Measurements from ENCODE around the gene SMCO2.

Gene SMCO2

GRCh38 chr12:27498149-27498548 is 51.6 kb downstream of the SMCO2 start:
- TF ChIP-seq CTCF (IDR thresholded peaks at IDR 0.05; ENCODE audit: low read depth, low read length), result no peak
- no peak for DNase-seq (ENCODE audit: extremely low read depth, low read depth)

- no peak for DNase-seq (ENCODE audit: extremely low read depth, low read depth)
- no peak for TF ChIP-seq CTCF (IDR thresholded peaks at IDR 0.05; ENCODE audit: low read depth, low read length)
Measured at GRCh38 chr12:27498761-27499160, 52.2 kb downstream of the SMCO2 start.

- no peak for TF ChIP-seq CTCF (IDR thresholded peaks at IDR 0.05; ENCODE audit: low read depth, low read length)
- DNase-seq (ENCODE audit: extremely low read depth, low read depth), result no peak
Measured at GRCh38 chr12:27499377-27499776, 52.8 kb downstream of the SMCO2 start.

GRCh38 chr12:27500546-27500945 is 54.0 kb downstream of the SMCO2 start:
- no peak for TF ChIP-seq CTCF (IDR thresholded peaks at IDR 0.05; ENCODE audit: low read depth, low read length)
- DNase-seq (ENCODE audit: extremely low read depth, low read depth), result no peak

DNA sequence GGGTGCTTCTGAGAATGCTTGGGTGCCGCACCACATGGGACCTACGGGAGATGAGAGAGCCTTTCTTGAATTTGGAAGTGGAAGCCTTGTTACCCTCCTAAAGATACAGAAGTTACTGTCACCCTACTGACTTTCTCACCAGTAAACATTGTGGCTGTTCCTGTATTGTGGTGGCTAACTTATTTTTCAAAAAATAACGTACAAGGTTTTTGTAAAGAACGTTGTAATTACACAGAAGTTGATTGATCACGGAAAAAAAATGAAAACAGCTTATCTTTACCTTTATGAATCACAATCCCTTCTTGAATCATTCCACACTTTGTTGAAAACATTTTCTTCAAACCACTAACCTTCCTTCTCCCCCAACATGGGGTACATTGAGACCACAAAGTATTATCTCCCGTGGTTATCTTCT is 55.5 kb downstream of the SMCO2 start:
- TF ChIP-seq CTCF (IDR thresholded peaks at IDR 0.05; ENCODE audit: low read depth, low read length), result no peak
- no peak for DNase-seq (ENCODE audit: extremely low read depth, low read depth)

DNA sequence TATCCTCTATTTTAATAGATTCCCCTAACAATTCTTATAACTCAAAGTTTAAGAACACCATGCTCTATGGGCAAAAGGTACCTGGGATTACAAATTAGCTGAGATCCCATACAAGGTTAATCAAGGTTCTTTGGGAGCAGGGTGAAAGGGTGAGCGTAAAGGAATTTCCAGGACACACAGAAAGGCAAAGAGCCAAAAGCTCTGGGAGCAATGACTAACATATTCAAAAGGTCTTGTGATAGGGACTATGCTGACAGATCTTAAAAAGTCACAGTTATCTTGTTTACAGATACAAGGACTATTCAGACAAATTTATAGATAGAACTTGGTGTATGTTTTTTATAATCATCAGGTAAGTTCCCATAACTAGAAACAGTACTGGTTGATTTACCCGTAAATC is 58.0 kb downstream of the SMCO2 start:
- TF ChIP-seq CTCF (IDR thresholded peaks at IDR 0.05; ENCODE audit: low read depth, low read length), result no peak
- no peak for DNase-seq (ENCODE audit: extremely low read depth, low read depth)

DNA sequence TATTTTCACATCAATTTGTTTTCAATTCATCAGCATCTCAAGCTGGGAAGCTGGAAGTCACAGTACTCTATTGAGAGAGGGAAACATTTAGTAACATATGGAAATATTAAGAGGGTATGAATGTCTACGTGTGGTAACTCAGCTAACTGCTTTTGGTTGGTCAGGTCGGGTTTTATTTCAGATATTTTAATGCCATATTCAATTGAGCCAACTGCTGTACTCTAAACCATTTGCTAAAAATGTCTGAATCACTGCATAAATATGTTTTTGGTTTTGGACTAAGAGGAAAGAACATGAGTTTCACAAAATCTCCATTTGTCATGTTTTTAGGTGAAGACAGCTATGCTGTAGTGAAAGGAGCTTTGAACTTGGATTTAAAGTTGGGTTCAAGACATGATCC is 58.6 kb downstream of the SMCO2 start:
- TF ChIP-seq CTCF (IDR thresholded peaks at IDR 0.05; ENCODE audit: low read depth, low read length), result no peak

More for the DNA sequence above, 58.6 kb downstream of the SMCO2 start:
- DNase-seq (ENCODE audit: extremely low read depth, low read depth), result no peak
